GM12801 (cell line): ENCODE data around the gene SLC1A4.

Experiments
- TF ChIP-seq, protein P1 (sequence below): IDR thresholded peaks from one replicate; pipeline ENCODE4 v1.5.1; 2011; ENCODE audit warnings: control low read depth; ENCODE audit not compliant: insufficient read length; ENCODE audit errors: extremely low read depth

The SLC1A4 gene

DNA sequence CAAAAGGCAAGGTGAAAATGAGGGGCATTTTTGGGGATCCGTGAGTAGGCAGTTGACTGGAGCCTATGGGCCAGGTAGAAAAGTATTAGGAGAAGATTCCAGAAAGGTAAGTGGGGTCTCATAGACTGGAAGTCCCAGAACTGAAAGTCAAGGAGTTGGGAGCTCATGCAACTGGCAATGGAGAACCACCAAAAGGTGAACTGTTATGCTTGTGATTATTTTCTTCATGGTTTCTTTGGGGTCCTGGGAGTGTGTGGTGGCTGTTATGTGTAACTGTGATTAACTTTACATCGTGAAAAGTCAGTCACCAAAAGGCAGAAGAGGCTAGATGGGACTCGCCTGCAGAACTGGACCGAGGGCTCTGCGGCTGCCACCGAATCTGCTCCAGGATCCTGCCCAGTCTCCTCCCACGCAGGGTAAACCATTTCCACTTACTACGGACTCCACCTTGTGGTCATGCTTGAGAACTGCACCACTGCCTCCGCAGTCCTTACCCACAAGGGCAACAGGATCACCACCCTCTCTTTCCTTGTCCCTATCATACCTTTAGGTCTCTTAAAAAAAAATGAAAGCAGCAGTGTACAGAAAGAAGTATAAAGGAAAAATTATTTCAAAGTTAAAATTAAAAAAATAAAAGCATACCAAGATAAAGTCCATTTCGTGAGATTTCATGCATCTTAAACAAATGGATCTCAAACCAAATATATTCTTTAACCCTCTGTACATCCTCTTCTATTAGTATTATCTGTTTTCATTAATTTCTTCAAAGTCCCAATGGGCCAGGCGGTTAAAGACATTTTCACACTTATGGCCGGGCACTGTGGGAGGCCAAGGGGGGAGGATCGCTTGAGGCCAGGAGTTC, 51.4 kb downstream of the SLC1A4 start:
- TF ChIP-seq, protein P1, sequence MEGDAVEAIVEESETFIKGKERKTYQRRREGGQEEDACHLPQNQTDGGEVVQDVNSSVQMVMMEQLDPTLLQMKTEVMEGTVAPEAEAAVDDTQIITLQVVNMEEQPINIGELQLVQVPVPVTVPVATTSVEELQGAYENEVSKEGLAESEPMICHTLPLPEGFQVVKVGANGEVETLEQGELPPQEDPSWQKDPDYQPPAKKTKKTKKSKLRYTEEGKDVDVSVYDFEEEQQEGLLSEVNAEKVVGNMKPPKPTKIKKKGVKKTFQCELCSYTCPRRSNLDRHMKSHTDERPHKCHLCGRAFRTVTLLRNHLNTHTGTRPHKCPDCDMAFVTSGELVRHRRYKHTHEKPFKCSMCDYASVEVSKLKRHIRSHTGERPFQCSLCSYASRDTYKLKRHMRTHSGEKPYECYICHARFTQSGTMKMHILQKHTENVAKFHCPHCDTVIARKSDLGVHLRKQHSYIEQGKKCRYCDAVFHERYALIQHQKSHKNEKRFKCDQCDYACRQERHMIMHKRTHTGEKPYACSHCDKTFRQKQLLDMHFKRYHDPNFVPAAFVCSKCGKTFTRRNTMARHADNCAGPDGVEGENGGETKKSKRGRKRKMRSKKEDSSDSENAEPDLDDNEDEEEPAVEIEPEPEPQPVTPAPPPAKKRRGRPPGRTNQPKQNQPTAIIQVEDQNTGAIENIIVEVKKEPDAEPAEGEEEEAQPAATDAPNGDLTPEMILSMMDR = peak; percentile 78

DNA sequence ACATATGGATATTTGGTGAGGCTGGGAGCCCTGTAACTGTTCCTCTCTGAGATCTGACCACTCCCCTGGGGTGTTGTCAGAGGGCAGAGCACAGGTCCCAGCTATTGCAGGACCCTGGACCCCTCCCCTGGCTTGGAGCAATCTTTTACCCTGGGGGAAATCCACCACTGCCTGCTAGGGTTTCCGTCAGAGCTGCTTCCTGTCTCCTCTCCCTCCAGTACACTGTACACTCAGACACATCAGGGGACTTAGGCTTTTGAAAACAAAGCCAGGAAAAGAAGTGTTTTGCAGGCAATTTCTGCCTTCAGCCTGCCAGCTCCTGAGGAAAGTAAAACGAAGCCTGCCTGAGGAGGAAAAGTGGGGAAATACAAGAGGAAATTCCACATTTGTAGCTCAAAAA, 53.8 kb downstream of the SLC1A4 start:
- TF ChIP-seq, protein P1 = no peak

DNA sequence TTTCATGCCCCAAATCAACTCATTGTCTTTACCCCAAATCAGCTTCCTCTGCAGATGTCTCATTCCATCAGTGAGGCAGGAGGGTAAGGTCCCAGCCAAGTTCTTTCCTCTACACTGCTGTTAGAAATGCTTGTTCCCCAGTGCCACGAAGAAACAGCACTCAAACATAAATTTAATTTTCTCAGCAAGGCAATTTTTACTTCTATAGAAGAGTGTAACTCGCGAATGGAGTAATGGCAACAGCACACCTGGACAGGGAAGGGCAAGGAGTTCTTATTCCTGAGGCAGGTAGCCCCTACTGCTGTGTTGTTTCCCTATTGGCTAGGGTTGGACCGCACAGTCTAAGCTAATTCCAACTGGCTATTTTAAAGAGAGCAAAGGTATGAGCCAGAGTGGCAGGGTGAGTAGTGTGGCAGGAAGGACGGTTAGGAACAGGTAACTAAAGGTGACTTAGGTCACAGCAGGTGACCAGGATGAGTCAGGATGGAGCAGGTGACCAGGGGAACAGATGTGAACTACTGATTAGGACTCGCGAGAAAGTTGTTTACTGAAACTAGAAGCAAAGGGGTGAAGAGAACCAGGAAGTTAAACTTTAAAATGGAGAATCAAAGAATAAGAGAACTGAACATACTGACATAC, 55.0 kb downstream of the SLC1A4 start:
- TF ChIP-seq, protein P1 = no peak

DNA sequence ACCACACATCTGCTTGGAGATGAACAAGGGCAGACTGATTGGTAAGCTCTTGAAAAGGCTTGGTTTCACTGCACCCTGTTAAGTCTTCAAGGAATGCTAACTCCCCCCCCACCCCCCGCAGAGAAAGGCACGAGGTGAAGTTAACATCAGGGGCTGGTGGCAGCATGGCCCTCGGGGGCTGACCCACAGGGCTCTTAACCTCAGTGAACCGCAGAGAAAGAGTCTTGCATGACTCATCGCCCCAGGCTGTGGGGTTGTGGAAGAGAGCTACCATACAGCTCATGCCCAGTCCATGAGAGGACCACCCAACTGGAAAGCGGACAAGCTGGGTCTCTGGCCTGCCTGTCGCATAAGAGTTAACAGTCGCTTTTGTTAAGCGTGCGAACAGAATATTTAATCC, 56.5 kb downstream of the SLC1A4 start:
- TF ChIP-seq, protein P1 = no peak

DNA sequence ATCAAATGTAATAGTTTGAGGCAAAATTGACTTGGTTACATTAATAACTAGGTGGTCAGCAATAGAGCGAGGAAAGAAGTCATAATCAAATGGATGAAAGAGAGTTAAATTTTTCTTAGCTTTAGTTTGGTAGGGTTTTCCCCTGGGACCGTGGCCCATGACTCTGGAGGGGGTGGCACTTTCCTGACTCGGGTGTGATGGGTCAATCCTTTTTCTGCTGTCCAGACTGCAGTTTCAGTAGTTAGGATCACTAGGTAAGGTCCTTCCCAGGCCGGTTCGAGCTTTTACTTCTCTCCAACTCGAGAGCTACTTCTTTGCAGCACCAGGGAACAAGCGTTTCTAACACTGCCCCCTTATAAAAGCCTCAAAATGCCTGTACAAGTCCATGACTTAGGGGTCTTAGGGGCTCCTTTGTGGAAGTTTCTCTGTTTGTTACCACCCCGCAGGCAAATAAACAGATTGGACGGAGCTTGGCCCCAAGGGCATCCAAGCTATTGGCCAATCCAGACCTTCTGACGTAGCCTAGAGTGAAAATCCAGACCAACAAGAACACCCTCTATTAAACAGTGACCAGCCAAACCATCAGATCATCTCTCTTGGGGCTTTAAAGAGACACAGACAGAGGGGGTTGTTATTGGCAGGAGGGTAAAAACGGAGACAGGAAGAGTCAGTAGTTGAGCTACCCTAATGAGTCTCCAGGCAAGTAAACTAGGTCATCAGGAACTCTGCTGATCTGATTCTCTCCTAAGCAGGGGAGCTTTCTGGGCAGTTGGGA, 57.6 kb downstream of the SLC1A4 start:
- TF ChIP-seq, protein P1 = no peak

DNA sequence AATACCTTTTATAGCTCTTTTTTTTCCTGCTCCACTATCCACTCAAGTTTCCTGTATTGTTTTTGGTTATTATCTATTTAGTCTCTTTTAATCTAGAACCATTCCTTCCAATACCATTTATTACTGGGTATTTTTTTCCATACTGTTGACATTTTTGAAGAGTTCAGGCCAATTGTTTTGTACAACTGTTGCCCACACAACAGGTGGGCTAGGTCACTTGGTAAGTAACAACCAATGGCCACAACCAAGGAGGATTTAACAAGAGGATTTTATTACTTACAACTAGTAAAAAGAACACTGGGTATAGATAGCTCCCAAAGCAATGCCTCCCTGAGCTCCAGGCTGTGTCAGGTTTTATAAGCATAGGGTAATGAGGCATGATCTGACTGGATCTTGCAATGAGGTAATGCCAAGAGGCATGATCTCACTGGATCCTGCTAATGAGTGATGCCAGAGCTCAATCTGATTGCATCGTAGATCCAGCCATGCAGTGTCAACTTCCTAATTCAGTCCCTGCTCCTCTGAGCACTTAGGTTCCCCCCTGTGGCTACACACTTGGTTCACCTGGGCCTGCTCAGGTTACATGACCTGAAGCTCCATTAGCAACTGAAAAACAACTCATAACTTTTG, 59.9 kb downstream of the SLC1A4 start:
- TF ChIP-seq, protein P1 = no peak

DNA sequence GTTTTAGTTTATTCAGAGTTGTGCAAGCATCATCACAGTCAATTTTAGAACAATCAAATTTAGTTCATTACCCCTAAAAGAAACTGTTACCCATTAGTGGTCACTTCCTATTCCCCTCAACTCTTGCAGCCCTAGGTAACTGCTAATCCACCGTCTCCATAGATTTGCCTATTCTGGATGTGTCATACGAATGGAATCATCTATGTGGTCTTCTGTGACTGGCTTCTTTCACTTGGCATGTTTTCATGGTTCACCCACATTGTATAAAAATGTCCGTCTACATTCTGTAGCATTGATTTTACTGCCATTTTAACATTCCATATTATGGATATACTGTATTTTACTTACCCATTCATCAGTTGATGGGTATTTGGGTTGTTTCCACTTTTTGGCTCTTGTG, 61.7 kb downstream of the SLC1A4 start:
- TF ChIP-seq, protein P1 = no peak
